ENCODE data around the gene NFAT5. TPM values are rescaled to one million over a fixed set of nuclear protein-coding genes. Genes with fewer than 3 reads are reported as not detected.
"Not testable (repeated sequence)": the region's sequence is repeated elsewhere in the genome, so short reads cannot be mapped to it uniquely, and the experiment has no call there.

NFAT5 gene, protein sequence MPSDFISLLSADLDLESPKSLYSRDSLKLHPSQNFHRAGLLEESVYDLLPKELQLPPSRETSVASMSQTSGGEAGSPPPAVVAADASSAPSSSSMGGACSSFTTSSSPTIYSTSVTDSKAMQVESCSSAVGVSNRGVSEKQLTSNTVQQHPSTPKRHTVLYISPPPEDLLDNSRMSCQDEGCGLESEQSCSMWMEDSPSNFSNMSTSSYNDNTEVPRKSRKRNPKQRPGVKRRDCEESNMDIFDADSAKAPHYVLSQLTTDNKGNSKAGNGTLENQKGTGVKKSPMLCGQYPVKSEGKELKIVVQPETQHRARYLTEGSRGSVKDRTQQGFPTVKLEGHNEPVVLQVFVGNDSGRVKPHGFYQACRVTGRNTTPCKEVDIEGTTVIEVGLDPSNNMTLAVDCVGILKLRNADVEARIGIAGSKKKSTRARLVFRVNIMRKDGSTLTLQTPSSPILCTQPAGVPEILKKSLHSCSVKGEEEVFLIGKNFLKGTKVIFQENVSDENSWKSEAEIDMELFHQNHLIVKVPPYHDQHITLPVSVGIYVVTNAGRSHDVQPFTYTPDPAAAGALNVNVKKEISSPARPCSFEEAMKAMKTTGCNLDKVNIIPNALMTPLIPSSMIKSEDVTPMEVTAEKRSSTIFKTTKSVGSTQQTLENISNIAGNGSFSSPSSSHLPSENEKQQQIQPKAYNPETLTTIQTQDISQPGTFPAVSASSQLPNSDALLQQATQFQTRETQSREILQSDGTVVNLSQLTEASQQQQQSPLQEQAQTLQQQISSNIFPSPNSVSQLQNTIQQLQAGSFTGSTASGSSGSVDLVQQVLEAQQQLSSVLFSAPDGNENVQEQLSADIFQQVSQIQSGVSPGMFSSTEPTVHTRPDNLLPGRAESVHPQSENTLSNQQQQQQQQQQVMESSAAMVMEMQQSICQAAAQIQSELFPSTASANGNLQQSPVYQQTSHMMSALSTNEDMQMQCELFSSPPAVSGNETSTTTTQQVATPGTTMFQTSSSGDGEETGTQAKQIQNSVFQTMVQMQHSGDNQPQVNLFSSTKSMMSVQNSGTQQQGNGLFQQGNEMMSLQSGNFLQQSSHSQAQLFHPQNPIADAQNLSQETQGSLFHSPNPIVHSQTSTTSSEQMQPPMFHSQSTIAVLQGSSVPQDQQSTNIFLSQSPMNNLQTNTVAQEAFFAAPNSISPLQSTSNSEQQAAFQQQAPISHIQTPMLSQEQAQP (N-terminal part only)
- total RNA-seq (10 to 100 TPM; 35.6 to 43.3 TPM), total RNA-seq (57.8 to 82.1 reads per million in 2 donors)

DNA sequence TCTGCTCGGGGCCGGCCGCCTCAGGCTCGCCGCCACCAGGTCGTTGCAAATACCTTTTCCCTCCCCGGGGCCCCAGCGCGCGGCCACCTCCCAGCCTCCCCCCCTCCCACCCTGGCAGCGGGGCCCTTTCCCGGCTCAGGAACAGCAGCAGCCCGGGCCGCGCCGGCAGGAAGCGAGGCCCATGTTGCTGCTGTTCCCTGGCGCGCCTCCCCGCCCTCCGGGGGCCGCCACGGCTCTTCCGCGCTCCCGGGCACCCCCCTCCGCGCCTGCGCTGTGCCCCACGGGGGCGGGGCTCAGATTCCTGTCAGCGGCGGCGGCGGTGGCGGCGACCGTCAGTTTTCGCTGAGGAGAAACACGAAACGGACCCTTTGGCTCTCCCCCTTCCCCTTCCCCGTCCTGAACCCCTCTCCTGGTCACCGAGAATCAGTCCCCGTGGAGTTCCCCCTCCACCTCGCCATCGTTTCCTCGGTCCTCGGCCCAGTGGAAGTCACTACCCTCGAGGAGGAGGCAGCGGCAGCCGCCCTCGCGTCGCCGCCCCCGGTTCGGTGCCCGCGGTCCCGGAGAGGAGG, at the start of gene NFAT5:
Gene NFAT5 (plus strand): TSS at position 296 of the 569 bp plus-strand sequence. CDS start 336 bp downstream, outside the sequence.
- H3K27ac Mint-ChIP-seq = peak within 1 kb of the TSS; percentile 99
- no peaks in the 10 kb centered on the region for H3K9me3 ChIP-seq (ENCODE audit: control insufficient read depth, low read length, poor library complexity, severe bottlenecking)
- peaks cover 35% of the 10 kb centered on the region for H3K4me1 Mint-ChIP-seq
- ATAC-seq (peak; percentile 74), DNase-seq (peak; percentile 83 to 93 (median 89))
- H3K27me3 Mint-ChIP-seq = no peaks in the 10 kb centered on the region
- H3K4me3 Mint-ChIP-seq = peak within 1 kb of the TSS; percentile 100
- peaks cover 4% of the 10 kb centered on the region for H3K36me3 Mint-ChIP-seq (ENCODE audit: low read depth)

DNA sequence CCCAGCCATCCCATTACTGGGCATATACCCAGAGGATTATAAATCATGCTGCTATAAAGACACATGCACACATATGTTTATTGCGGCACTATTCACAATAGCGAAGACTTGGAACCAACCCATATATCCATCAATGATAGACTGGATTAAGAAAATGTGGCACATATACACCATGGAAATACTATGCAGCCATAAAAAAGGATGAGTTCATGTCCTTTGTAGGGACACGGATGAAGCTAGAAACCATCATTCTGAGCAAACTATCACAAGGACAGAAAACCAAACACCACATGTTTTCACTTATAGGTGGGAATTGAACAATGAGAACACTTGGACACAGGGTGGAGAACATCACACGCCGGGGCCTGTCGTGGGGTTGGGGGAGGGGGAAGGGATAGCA, 47.9 kb upstream of the NFAT5 start:
- not testable (repeated sequence) for H3K9me3 ChIP-seq (ENCODE audit: control insufficient read depth, low read length, poor library complexity, severe bottlenecking); ATAC-seq; H3K36me3 Mint-ChIP-seq (ENCODE audit: low read depth); H3K4me1 Mint-ChIP-seq; H3K27ac Mint-ChIP-seq; H3K4me3 Mint-ChIP-seq; DNase-seq; H3K27me3 Mint-ChIP-seq

DNA sequence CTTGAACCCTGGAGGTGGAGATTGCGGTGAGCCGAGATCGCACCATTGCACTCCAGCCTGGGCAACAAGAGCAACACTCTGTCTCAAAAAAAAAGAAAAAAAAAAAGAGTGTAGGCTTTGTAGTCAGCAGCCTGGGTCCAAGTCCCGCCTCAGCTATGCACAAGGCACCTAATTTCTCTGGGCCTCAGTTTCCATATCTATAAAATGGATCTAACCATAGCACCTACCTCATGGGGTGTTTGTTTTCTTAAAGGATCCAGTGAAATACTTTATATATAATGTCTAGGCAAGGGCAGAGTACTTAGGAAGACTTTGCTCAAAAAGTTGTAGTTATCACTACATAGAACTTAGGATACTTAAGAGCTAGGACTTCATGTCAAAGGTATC, 45.4 kb upstream of the NFAT5 start:
- Mint-ChIP-seq H3K27me3 (no peaks in the 10 kb centered on the region), H3K36me3 (ENCODE audit: low read depth) (no peaks in the 10 kb centered on the region), H3K27ac (no peak overlapping the region), H3K4me3 (no peak overlapping the region), H3K4me1 (peaks cover 9% of the 10 kb centered on the region)
- no peaks in the 10 kb centered on the region for H3K9me3 ChIP-seq (ENCODE audit: control insufficient read depth, low read length, poor library complexity, severe bottlenecking)
- DNase-seq (no peak), ATAC-seq (no peak)

DNA sequence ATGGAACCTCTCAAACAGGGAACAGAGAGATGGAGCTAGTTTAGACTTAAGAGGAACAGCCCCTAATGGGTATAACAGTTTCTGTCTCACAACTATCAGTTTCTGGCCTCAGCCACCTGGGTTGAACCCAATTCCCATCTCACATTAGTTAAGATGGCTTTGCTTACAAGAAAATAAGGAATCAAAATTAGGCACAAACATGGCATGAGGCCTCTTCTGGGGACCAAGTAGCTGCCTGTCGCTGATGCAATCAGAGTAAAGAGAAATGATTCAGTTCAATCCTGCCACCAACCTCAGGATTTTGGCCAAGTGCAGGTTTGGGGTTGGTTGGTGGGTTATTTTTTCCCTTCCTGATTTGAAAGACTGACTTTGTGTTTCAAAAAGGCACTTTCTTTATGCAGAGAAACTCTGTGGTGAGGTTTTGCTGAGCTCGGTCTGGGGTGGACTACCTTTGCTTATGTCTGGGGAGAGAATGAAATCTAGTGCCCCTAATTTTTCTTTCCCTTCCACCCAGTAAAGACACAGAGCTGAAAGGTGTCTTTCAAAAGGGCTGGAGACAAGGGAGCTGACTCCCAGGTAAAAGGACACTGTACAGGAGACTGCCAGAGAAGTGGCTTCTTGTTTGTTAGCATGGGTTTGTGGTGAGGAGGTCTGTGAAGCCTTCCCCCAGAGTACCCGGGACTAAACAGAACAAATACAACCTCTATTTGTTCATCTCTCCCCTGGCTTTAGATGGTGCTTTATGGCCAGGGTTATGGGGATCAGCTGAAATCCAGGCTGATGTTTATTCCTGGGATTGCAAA, 44.8 kb upstream of the NFAT5 start:
- H3K36me3 Mint-ChIP-seq (ENCODE audit: low read depth) = no peaks in the 10 kb centered on the region
- H3K27me3 Mint-ChIP-seq = no peaks in the 10 kb centered on the region
- no peaks in the 10 kb centered on the region for H3K9me3 ChIP-seq (ENCODE audit: control insufficient read depth, low read length, poor library complexity, severe bottlenecking)
- H3K4me3 Mint-ChIP-seq = peak overlapping the region; percentile 49
- DNase-seq (no peak), ATAC-seq (no peak)
- H3K27ac Mint-ChIP-seq = no peak overlapping the region
- peaks cover 9% of the 10 kb centered on the region for H3K4me1 Mint-ChIP-seq

DNA sequence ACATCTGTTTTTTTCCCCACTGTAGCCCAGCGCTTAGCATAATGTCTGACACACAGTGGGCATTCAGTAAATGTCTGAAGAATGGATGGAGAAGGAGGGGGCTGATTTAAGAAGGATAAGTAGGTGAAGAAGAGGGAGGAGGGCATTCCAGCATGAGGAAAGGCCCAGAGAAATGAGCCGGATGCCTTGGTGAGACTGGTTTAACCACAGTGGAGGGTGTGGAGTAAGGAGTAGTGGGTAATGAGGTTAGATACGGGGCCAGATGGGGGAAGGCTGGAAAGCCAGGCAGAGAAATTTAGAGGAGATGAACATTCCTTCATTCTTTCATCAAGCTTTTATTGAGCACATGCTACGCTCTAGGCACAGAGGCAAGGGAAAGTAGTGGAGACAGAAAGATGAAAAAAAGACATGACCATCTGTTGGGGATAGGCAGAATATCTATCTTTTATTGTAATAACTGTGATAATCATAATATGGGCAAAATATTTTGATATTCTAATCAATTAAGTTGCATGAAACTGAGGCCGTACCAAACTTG, 43.7 kb upstream of the NFAT5 start:
- H3K4me1 Mint-ChIP-seq = peaks cover 9% of the 10 kb centered on the region
- H3K27ac Mint-ChIP-seq = no peak overlapping the region
- no peaks in the 10 kb centered on the region for H3K36me3 Mint-ChIP-seq (ENCODE audit: low read depth)
- H3K27me3 Mint-ChIP-seq = no peaks in the 10 kb centered on the region
- ATAC-seq = no peak
- no peaks in the 10 kb centered on the region for H3K9me3 ChIP-seq (ENCODE audit: control insufficient read depth, low read length, poor library complexity, severe bottlenecking)
- DNase-seq = no peak
- H3K4me3 Mint-ChIP-seq = no peak overlapping the region

DNA sequence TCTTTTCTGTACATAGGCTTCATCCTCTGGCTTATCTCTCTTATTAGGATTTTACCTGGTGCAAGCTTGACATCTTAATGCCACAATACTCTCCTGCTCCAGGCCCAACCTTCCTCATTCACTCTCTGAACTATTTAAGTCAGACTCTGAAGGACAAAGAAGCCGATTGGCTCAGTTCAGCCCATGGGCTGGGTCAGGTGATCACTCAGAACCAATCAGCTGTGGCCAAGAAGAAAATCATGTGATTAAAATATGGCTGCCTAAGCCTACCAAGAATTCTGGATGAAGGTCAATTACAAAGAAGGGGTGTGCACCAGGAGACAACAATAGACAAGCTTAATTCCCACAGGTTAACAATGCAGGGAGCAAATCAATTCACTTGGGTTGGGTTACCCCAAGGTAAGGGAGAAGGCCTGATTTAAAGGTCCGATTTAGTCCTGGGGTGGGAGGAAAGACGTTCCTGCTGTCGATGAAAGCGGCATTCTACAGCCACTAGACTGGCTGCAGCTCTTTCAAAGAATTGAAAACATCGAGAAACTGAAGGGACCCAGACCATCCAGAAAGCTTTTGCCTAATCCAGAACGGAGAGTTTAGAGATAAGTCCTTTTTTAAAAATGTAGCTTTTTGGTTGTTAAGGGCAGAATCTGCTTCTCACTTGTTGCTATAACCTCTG, 42.9 kb upstream of the NFAT5 start:
- H3K4me3 Mint-ChIP-seq = no peak overlapping the region
- H3K9me3 ChIP-seq (ENCODE audit: control insufficient read depth, low read length, poor library complexity, severe bottlenecking) = no peaks in the 10 kb centered on the region
- H3K27ac Mint-ChIP-seq = no peak overlapping the region
- no peaks in the 10 kb centered on the region for H3K27me3 Mint-ChIP-seq
- DNase-seq (no peak), ATAC-seq (no peak)
- no peaks in the 10 kb centered on the region for H3K36me3 Mint-ChIP-seq (ENCODE audit: low read depth)
- peaks cover 9% of the 10 kb centered on the region for H3K4me1 Mint-ChIP-seq

DNA sequence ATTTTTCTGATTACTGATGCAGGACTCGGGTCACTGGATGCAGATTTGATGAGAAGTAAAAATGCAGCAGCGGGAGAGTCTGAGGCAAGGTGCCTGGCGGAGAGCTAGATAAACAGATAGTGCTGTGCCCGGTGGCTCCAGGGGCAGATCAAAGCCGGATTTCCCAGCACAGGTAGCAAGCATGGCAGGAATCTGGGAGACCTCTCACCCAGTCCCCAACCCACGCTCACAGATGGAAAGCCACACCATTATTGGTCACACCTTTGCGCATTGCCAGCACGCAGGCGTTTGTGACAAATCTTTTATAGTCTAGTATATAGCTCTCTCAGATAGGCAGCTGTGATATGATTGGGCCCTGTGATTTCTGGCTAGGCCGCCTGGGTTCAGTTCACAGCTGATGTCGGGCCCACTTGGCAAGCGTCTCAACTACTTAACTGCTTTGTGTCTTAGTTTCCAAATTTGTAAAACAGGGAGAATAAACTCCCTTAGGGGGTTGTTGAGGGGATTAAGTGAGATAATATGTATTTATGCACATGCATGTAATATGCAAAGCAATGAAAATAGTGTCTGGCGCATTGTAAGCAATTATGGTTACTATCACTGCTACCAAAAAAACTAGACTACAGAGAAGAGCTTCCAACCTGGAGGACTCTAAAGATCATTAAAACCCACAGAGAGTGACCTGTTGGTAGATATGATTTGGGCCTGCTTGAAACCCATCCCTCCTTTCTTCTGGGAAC, 42.0 kb upstream of the NFAT5 start:
- ATAC-seq (no peak), DNase-seq (no peak)
- Mint-ChIP-seq H3K27me3 (no peaks in the 10 kb centered on the region), H3K36me3 (ENCODE audit: low read depth) (no peaks in the 10 kb centered on the region), H3K4me1 (peaks cover 9% of the 10 kb centered on the region), H3K27ac (no peak overlapping the region), H3K4me3 (no peak overlapping the region)
- no peaks in the 10 kb centered on the region for H3K9me3 ChIP-seq (ENCODE audit: control insufficient read depth, low read length, poor library complexity, severe bottlenecking)

DNA sequence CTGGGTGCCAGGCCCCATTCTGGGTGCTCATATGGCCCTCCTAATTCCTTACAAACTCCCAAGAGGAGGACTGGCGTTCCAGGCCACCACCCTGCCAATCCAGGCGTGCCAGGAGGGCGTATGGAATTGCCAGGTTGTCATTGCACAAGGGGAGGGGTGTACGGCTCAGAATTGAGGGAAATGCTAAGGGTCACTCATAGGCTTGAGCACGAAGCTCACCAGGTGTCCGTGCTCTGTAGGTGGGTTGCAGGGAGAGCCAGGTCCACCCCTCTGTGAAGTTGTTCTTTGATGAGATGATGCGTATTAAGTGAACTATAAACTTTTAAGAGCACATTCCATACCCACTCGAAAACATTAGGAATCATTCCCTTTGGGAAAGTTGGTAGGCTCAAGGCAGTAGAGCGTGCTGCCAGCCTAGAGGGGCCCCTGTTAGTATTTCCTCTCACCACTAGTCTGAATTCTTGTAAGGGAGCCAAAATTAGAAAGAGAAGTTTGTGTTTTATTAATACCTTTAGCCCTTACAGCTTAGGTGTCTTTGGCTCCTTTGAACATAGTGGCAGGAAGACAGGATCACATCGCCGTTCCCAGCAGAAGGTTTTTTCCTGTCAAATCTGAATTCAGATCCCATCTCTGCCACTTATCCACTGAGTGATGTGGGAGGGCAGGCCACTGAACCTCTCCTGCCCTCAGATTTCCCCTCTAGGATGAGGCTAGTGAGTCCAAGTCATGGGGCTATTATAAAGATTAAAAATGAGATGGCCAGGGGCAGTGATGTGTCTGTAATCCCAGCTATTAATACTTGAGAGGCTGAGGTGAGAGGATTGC, 38.7 kb upstream of the NFAT5 start:
- Mint-ChIP-seq H3K4me3 (no peak overlapping the region), H3K27ac (no peak overlapping the region), H3K36me3 (ENCODE audit: low read depth) (no peaks in the 10 kb centered on the region), H3K27me3 (no peaks in the 10 kb centered on the region), H3K4me1 (peaks cover 10% of the 10 kb centered on the region)
- H3K9me3 ChIP-seq (ENCODE audit: control insufficient read depth, low read length, poor library complexity, severe bottlenecking) = no peaks in the 10 kb centered on the region
- no peak for DNase-seq
- no peak for ATAC-seq

DNA sequence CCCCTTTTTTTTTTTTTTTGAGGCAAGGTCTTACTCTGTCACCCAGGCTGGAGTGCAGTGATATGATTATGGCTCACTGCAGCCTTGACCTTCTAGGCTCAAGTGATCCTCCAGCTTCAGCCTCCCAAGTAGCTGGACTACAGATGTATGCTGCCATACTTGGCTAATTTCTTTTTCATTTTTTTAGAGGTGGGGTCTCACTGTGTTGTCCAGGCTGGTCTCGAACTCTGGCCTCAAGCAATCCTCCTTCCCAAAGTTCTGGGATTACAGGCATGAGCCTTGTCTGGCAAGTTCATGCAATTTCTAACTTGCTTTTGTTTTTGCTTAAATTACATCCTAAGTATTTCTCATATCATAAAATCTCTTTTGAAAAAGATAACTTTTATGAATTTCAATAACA, 33.8 kb upstream of the NFAT5 start:
- Mint-ChIP-seq H3K4me1 (peaks cover 10% of the 10 kb centered on the region), H3K4me3 (no peak overlapping the region), H3K27me3 (peaks cover 7% of the 10 kb centered on the region), H3K27ac (no peak overlapping the region), H3K36me3 (ENCODE audit: low read depth) (no peaks in the 10 kb centered on the region)
- ATAC-seq (no peak), DNase-seq (no peak)
- no peaks in the 10 kb centered on the region for H3K9me3 ChIP-seq (ENCODE audit: control insufficient read depth, low read length, poor library complexity, severe bottlenecking)

DNA sequence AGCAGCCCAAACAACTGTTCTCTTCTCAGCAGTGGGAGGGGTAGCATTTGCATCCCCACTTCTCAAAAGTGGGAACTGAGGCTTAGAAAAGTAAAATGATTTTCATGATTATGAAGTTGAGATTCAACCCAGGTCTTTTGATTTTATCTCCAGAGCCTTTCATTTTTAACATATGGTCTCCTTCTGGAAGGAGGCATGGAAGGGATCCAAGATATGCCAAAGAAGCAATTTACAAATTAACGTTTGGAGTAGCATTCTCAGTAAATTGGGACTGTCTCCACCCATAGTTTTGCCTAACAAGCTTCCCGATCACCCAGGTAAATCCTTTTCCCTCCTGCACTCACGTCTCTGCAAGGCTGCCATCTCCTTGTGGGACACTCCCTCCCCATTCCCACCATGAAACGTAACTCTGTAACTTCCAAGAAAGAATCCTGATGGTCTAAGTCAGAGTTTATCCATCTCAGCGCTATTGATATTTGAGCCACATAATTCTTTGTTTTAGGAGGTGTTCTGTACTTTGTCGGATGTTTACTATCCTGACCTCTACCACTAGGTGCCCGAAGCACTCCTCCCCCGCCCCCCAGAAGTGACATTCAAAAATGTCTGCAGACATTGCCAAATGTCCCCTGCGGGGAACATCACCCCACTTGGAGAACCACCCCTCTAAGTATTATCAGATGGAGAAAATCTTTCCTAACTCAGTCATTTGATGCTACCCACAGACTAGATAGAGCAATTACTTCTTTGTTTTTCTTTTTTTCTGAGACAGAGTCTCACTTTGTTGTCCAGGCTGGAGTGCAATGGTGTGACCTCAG, 32.9 kb upstream of the NFAT5 start:
- ATAC-seq = no peak
- H3K4me3 Mint-ChIP-seq = no peak overlapping the region
- peaks cover 10% of the 10 kb centered on the region for H3K4me1 Mint-ChIP-seq
- H3K36me3 Mint-ChIP-seq (ENCODE audit: low read depth) = no peaks in the 10 kb centered on the region
- no peak for DNase-seq
- peaks cover 11% of the 10 kb centered on the region for H3K27me3 Mint-ChIP-seq
- no peak overlapping the region for H3K27ac Mint-ChIP-seq
- H3K9me3 ChIP-seq (ENCODE audit: control insufficient read depth, low read length, poor library complexity, severe bottlenecking) = no peaks in the 10 kb centered on the region
